Mammary epithelial cell (primary cell): ENCODE measurements around the gene PKP3.

ENCODE experiments used
- CTCF ChIP-seq, 2 donors: IDR thresholded peaks in 1 of 2; conservative IDR thresholded peaks in 1 of 2; 2 replicates each; pipeline ENCODE4 v1.5.1; 2011 to 2012; ENCODE audit warnings: inconsistent platforms in 2 of 2, low read length in 2 of 2, mild to moderate bottlenecking in 2 of 2, control low read depth in 1 of 2, low read depth in 1 of 2; ENCODE audit not compliant: insufficient read depth in 1 of 2; ENCODE audit errors: extremely low read depth in 1 of 2
- EZH2 ChIP-seq: IDR thresholded peaks from 2 replicates; pipeline ENCODE4 v1.6.1; 2012; ENCODE audit warnings: low read length, inconsistent platforms, borderline replicate concordance

GRCh38 chr11:405323-405953 is 11.4 kb downstream of the PKP3 start:
- no peak for TF ChIP-seq CTCF (conservative IDR thresholded peaks at IDR 0.05 in 1 of 2, IDR thresholded peaks at IDR 0.05 in 1 of 2; ENCODE audit: extremely low read depth in 1 of 2, insufficient read depth in 1 of 2, low read depth in 1 of 2, low read length in 2 of 2)
- no peak for TF ChIP-seq EZH2
